MCF 10A (cell line): ENCODE measurements around the gene ZNF275. TPM values are rescaled to one million over a fixed set of nuclear protein-coding genes. Genes with fewer than 3 reads are reported as not detected.

ENCODE experiments used
- BruUV-seq: library from RNA; stranded (reverse); fragments of 400-500 nt; replicated peaks from 2 replicates; lab custom pipeline; 2021; lab: Mats Ljungman, UMichigan
- CTCF ChIA-PET: fragments of 300-600 bp; sonication (Branson Sonifier 250); formaldehyde crosslinking; extraction: SDS; loops from one replicate; lab custom pipeline; 2021; ENCODE audit warnings: antibody characterized with exemption, inconsistent platforms; lab: Yijun Ruan, JAX
- POLR2A ChIA-PET: fragments of 300-600, 350-650 bp; sonication (Branson Sonifier 250); formaldehyde crosslinking; extraction: SDS; loops from one replicate; lab custom pipeline; 2020; ENCODE audit warnings: antibody characterized with exemption, inconsistent platforms; lab: Yijun Ruan, JAX
- DNase-seq: peaks from one replicate; pipeline ENCODE4 v3.0.0-alpha.2; 2018; ENCODE audit not compliant: unreplicated experiment
- H3K27ac Mint-ChIP-seq: one replicate; pipeline ENCODE4 v1.8.0; 2022; ENCODE audit warnings: mild to moderate bottlenecking, low read depth, mixed read lengths; ENCODE audit not compliant: unreplicated experiment
- H3K27me3 Mint-ChIP-seq: one replicate; pipeline ENCODE4 v1.8.0; 2022; ENCODE audit warnings: mixed read lengths; ENCODE audit not compliant: insufficient read depth, unreplicated experiment
- H3K36me3 Mint-ChIP-seq: one replicate; pipeline ENCODE4 v1.8.0; 2022; ENCODE audit warnings: mild to moderate bottlenecking, moderate library complexity, mixed read lengths; ENCODE audit not compliant: insufficient read depth, unreplicated experiment
- H3K4me1 Mint-ChIP-seq: one replicate; pipeline ENCODE4 v1.8.0; 2022; ENCODE audit warnings: mixed read lengths; ENCODE audit not compliant: insufficient read depth, unreplicated experiment
- H3K4me3 Mint-ChIP-seq: one replicate; pipeline ENCODE4 v1.8.0; 2022; ENCODE audit warnings: mild to moderate bottlenecking, moderate library complexity, mixed read lengths; ENCODE audit not compliant: unreplicated experiment
- H3K9me3 Mint-ChIP-seq: one replicate; pipeline ENCODE4 v1.8.0; 2022; ENCODE audit warnings: mixed read lengths; ENCODE audit not compliant: unreplicated experiment
- CTCF ChIP-seq: fragments of 200-600 bp; IDR thresholded peaks from one replicate; pipeline ENCODE4 v1.8.0; 2022; ENCODE audit warnings: antibody characterized with exemption, mild to moderate bottlenecking; ENCODE audit not compliant: unreplicated experiment
- intact Hi-C: fragments of 100-400 bp; cut with micrococcal nuclease; formaldehyde crosslinking; loops from 2 replicates; pipeline ENCODE4 v1.14.1; 2022
- total RNA-seq: library from RNA; stranded (reverse); gene quantifications from 2 replicates; pipeline ENCODE4 v1.2.3, GENCODE V29; 2022

ZNF275 gene
- total RNA-seq, 1 experiment from 2014 or later: 10.7 TPM

- H3K9me3 Mint-ChIP-seq: peaks cover 18% of the 10 kb centered on the region
- POLR2A ChIA-PET: no interaction called here
- no peak for TF ChIP-seq CTCF
- BruUV-seq: no TSS peak
- CTCF ChIA-PET: no interaction called here
- DNase-seq: no peak
- intact Hi-C loops: no loop called here
- H3K36me3 Mint-ChIP-seq: no peaks in the 10 kb centered on the region
- no peak overlapping the region for H3K27ac Mint-ChIP-seq
- H3K27me3 Mint-ChIP-seq: peaks cover 24% of the 10 kb centered on the region
- H3K4me1 Mint-ChIP-seq: no peaks in the 10 kb centered on the region
- H3K4me3 Mint-ChIP-seq: no peak overlapping the region
Measured at GRCh38 chrX:153320555-153321184, 13.3 kb upstream of the ZNF275 start.

GRCh38 chrX:153321381-153322124 lies 12.4 kb upstream of the ZNF275 start, which contains the start of gene PNMA6F:
TSS of gene PNMA6F (minus strand) at chrX:153321767. CDS start at chrX:153320674, 1,093 bp downstream.
- Mint-ChIP-seq H3K27me3 (peaks cover 29% of the 10 kb centered on the region), H3K9me3 (peaks cover 20% of the 10 kb centered on the region), H3K4me1 (no peaks in the 10 kb centered on the region), H3K4me3 (no peak within 1 kb of the TSS), H3K27ac (no peak within 1 kb of the TSS), H3K36me3 (no peaks in the 10 kb centered on the region)
- BruUV-seq: no TSS peak
- DNase-seq: no peak
- intact Hi-C loops: no loop called here
- ChIA-PET CTCF (no interaction called here), POLR2A (no interaction called here)
- TF ChIP-seq CTCF: no peak

DNA sequence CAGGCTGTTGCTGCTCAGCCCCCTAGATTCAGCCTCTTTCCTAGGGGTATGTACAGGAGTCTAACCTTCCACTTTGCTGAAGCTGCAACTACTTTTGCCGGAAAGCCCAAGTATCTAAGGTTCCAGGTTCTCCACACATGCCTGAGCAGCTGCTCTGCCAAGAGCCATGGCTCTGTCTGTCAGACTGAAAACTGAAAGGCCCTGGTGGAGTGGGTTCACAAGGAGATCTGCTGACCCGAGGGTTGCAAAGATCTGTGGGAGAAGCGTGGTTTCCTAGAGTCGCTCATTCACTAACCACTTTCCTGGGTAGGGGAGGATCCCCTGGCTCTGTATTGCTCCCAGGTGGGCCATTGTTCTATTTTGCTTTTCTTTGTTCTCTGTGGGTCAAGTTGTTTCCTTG lies 6.4 kb upstream of the ZNF275 start:
- TF ChIP-seq CTCF: no peak
- peaks cover 52% of the 10 kb centered on the region for H3K27me3 Mint-ChIP-seq
- no peak overlapping the region for H3K4me3 Mint-ChIP-seq
- no peak for DNase-seq
- H3K27ac Mint-ChIP-seq: no peak overlapping the region
- H3K4me1 Mint-ChIP-seq: no peaks in the 10 kb centered on the region
- peaks cover 28% of the 10 kb centered on the region for H3K9me3 Mint-ChIP-seq
- ChIA-PET CTCF (interaction anchor here (0.6 kb wide), 1 partner anchor 179 kb away, joined by 3 read pairs; no protein-coding TSS in a partner anchor), POLR2A (no interaction called here)
- no peaks in the 10 kb centered on the region for H3K36me3 Mint-ChIP-seq
- no TSS peak for BruUV-seq
- intact Hi-C loops: no loop called here

GRCh38 chrX:153333266-153333665 lies 687 bp upstream of the ZNF275 start:
- peaks cover 10% of the 10 kb centered on the region for H3K36me3 Mint-ChIP-seq
- peak; percentile 26 for DNase-seq
- H3K4me3 Mint-ChIP-seq: peak overlapping the region; percentile 74
- ChIA-PET POLR2A (no interaction called here), CTCF (no interaction called here)
- no TSS peak for BruUV-seq
- no peak overlapping the region for H3K27ac Mint-ChIP-seq
- intact Hi-C loops: no loop called here
- peaks cover 5% of the 10 kb centered on the region for H3K9me3 Mint-ChIP-seq
- peaks cover 6% of the 10 kb centered on the region for H3K4me1 Mint-ChIP-seq
- peaks cover 6% of the 10 kb centered on the region for H3K27me3 Mint-ChIP-seq
- TF ChIP-seq CTCF: no peak
